NCI-H146 treated with DMSO at 0.1 percent for 48 hours (cell line): ENCODE measurements around the gene HAUS3.
"Not testable (repeated sequence)": the region's sequence is repeated elsewhere in the genome, so short reads cannot be mapped to it uniquely, and the experiment has no call there.

Experiments
- DNase-seq: peaks from one replicate; lab custom pipeline; 2025; ENCODE audit not compliant: unreplicated experiment; lab: John Stamatoyannopoulos, UW

HAUS3 gene

GRCh38 chr4:2231082-2231481, 10.8 kb downstream of the HAUS3 start:
- no peak for DNase-seq

- no peak for DNase-seq
Measured at GRCh38 chr4:2226261-2226660, 15.7 kb downstream of the HAUS3 start.

- DNase-seq: no peak
Measured at GRCh38 chr4:2222838-2223237, 19.1 kb downstream of the HAUS3 start.

GRCh38 chr4:2221378-2221777, 20.5 kb downstream of the HAUS3 start:
- not testable (repeated sequence) for DNase-seq

- DNase-seq: peak; percentile 47
Measured at GRCh38 chr4:2220016-2220630, 21.8 kb downstream of the HAUS3 start.

- DNase-seq: peak; percentile 67
Measured at GRCh38 chr4:2219233-2219760, 22.6 kb downstream of the HAUS3 start.

GRCh38 chr4:2218436-2218835, 23.5 kb downstream of the HAUS3 start:
- DNase-seq: no peak

- no peak for DNase-seq
Measured at GRCh38 chr4:2217726-2218125, 24.2 kb downstream of the HAUS3 start.

- no peak for DNase-seq
Measured at GRCh38 chr4:2212831-2213230, 29.1 kb downstream of the HAUS3 start.

- not testable (repeated sequence) for DNase-seq
Measured at GRCh38 chr4:2202789-2203188, 39.1 kb downstream of the HAUS3 start.

- DNase-seq: no peak
Measured at GRCh38 chr4:2194496-2194895, 47.4 kb downstream of the HAUS3 start.

- no peak for DNase-seq
Measured at GRCh38 chr4:2193326-2193725, 48.6 kb downstream of the HAUS3 start.

GRCh38 chr4:2186865-2187172, 55.1 kb downstream of the HAUS3 start:
- DNase-seq: no peak

GRCh38 chr4:2186133-2186864, 55.6 kb downstream of the HAUS3 start:
- peak; percentile 41 for DNase-seq

GRCh38 chr4:2183394-2183793, 58.5 kb downstream of the HAUS3 start:
- no peak for DNase-seq

GRCh38 chr4:2182994-2183393, 58.9 kb downstream of the HAUS3 start:
- no peak for DNase-seq

GRCh38 chr4:2180410-2180809, 61.5 kb downstream of the HAUS3 start:
- DNase-seq: no peak

GRCh38 chr4:2179717-2180116, 62.2 kb downstream of the HAUS3 start:
- no peak for DNase-seq

- DNase-seq: no peak
Measured at GRCh38 chr4:2178986-2179385, 62.9 kb downstream of the HAUS3 start.
